Measurements from ENCODE around the gene TFR2. TPM values are rescaled to one million over a fixed set of nuclear protein-coding genes. Genes with fewer than 3 reads are reported as not detected.

The TFR2 gene
- total RNA-seq, 1 donor: 1.2 TPM

GRCh38 chr7:100627238-100627549, 14.2 kb downstream of the TFR2 start:
- H3K4me3 ChIP-seq (ENCODE audit: low read depth, low read length): no peak overlapping the region
- TF ChIP-seq CTCF (IDR thresholded peaks at IDR 0.05; ENCODE audit: insufficient read depth, low read length): no peak
- DNase-seq (ENCODE audit: low read depth): no peak

- peak; percentile 73 for DNase-seq (ENCODE audit: low read depth)
- no peak for TF ChIP-seq CTCF (IDR thresholded peaks at IDR 0.05; ENCODE audit: insufficient read depth, low read length)
- peak overlapping the region; percentile 48 for H3K4me3 ChIP-seq (ENCODE audit: low read depth, low read length)
Measured at GRCh38 chr7:100626530-100627237, 14.7 kb downstream of the TFR2 start.

- H3K4me3 ChIP-seq (ENCODE audit: low read depth, low read length): peak overlapping the region; percentile 48
- TF ChIP-seq CTCF (IDR thresholded peaks at IDR 0.05; ENCODE audit: insufficient read depth, low read length): no peak
Measured at GRCh38 chr7:100626055-100626454, 15.3 kb downstream of the TFR2 start.

GRCh38 chr7:100623951-100624824, 17.2 kb downstream of the TFR2 start:
- TF ChIP-seq CTCF (IDR thresholded peaks at IDR 0.05; ENCODE audit: insufficient read depth, low read length): no peak
- no peak for DNase-seq (ENCODE audit: low read depth)
- no peak overlapping the region for H3K4me3 ChIP-seq (ENCODE audit: low read depth, low read length)

More at GRCh38 chr7:100626055-100626454, 15.3 kb downstream of the TFR2 start:
- no peak for DNase-seq (ENCODE audit: low read depth)

GRCh38 chr7:100621554-100621953, 19.8 kb downstream of the TFR2 start:
- no peak for TF ChIP-seq CTCF (IDR thresholded peaks at IDR 0.05; ENCODE audit: insufficient read depth, low read length)
- DNase-seq (ENCODE audit: low read depth): no peak
- no peak overlapping the region for H3K4me3 ChIP-seq (ENCODE audit: low read depth, low read length)

GRCh38 chr7:100620804-100621203, 20.5 kb downstream of the TFR2 start:
- TF ChIP-seq CTCF (IDR thresholded peaks at IDR 0.05; ENCODE audit: insufficient read depth, low read length): no peak
- H3K4me3 ChIP-seq (ENCODE audit: low read depth, low read length): no peak overlapping the region
- no peak for DNase-seq (ENCODE audit: low read depth)
